Immature natural killer cell (primary cell): Measurements from ENCODE around the gene NR6A1. TPM values are rescaled to one million over a fixed set of nuclear protein-coding genes. Genes with fewer than 3 reads are reported as not detected.

Experiments used
- DNase-seq, 3 donors: peaks; one replicate each; pipeline ENCODE4 v3.0.0; 2022; ENCODE audit warnings: mixed read lengths in 1 of 3
- H3K27ac Mint-ChIP-seq, 6 donors: one replicate each; pipeline ENCODE4 v1.8.0; 2020; ENCODE audit warnings: mixed read lengths in 6 of 6, mild to moderate bottlenecking in 5 of 6, inconsistent platforms in 4 of 6, moderate library complexity in 3 of 6
- H3K27me3 Mint-ChIP-seq, 3 donors: one replicate each; pipeline ENCODE4 v1.8.0; 2020 to 2021; ENCODE audit warnings: low read depth in 3 of 3, mild to moderate bottlenecking in 3 of 3, mixed read lengths in 3 of 3, moderate library complexity in 3 of 3, inconsistent platforms in 1 of 3
- H3K36me3 Mint-ChIP-seq, 3 donors: one replicate each; pipeline ENCODE4 v1.8.0; 2020; ENCODE audit warnings: mixed read lengths in 3 of 3, inconsistent platforms in 2 of 3, mild to moderate bottlenecking in 2 of 3
- H3K4me1 Mint-ChIP-seq, 2 donors: one replicate each; pipeline ENCODE4 v1.8.0; 2020; ENCODE audit warnings: inconsistent platforms in 2 of 2, mild to moderate bottlenecking in 2 of 2, mixed read lengths in 2 of 2, moderate library complexity in 1 of 2
- H3K4me3 Mint-ChIP-seq, 5 donors: one replicate each; pipeline ENCODE4 v1.8.0; 2020; ENCODE audit warnings: mild to moderate bottlenecking in 5 of 5, mixed read lengths in 5 of 5, inconsistent platforms in 3 of 5, moderate library complexity in 3 of 5
- H3K9me3 Mint-ChIP-seq, 6 donors: one replicate each; pipeline ENCODE4 v1.8.0; 2020; ENCODE audit warnings: mild to moderate bottlenecking in 6 of 6, mixed read lengths in 6 of 6, inconsistent platforms in 4 of 6, moderate library complexity in 3 of 6
- polyA plus RNA-seq, 3 donors: library from polyadenylated mRNA; unstranded; fragments of 300-500 nt; fragmentation: Illumina TruSeq; gene quantifications; one replicate each; pipeline ENCODE4 v1.2.3, GENCODE V29; 2021

NR6A1 gene
- polyA plus RNA-seq, 3 donors from 2014 or later: not detected

- no peaks in the 10 kb centered on the region for H3K36me3 Mint-ChIP-seq
- H3K27me3 Mint-ChIP-seq: peaks cover 5 to 11% (median 5%) of the 10 kb centered on the region in 3 donors
- H3K4me3 Mint-ChIP-seq: no peak overlapping the region
- no peak for DNase-seq
- no peaks in the 10 kb centered on the region for H3K4me1 Mint-ChIP-seq
- H3K9me3 Mint-ChIP-seq: no peaks in the 10 kb centered on the region
- no peak overlapping the region for H3K27ac Mint-ChIP-seq
These were observed 174.8 kb downstream of the NR6A1 start for GRCh38 chr9:124596172-124596839.

- peaks cover 3 to 11% (median 5%) of the 10 kb centered on the region in 3 donors for H3K27me3 Mint-ChIP-seq
- no peak for DNase-seq
- H3K9me3 Mint-ChIP-seq: no peaks in the 10 kb centered on the region
- no peaks in the 10 kb centered on the region for H3K36me3 Mint-ChIP-seq
- no peak overlapping the region for H3K4me3 Mint-ChIP-seq
- no peak overlapping the region for H3K27ac Mint-ChIP-seq
- no peaks in the 10 kb centered on the region for H3K4me1 Mint-ChIP-seq
These were observed 175.4 kb downstream of the NR6A1 start for GRCh38 chr9:124595743-124596142.

- Mint-ChIP-seq H3K4me3 (no peak overlapping the region), H3K4me1 (no peaks in the 10 kb centered on the region), H3K36me3 (no peaks in the 10 kb centered on the region), H3K9me3 (no peaks in the 10 kb centered on the region), H3K27ac (no peak overlapping the region), H3K27me3 (peaks cover 0 to 7% (median 4%) of the 10 kb centered on the region in 3 donors)
- no peak for DNase-seq
These were observed 176.4 kb downstream of the NR6A1 start for GRCh38 chr9:124594673-124595072.

- no peak for DNase-seq
- no peak overlapping the region for H3K27ac Mint-ChIP-seq
- H3K4me3 Mint-ChIP-seq: no peak overlapping the region
- H3K36me3 Mint-ChIP-seq: no peaks in the 10 kb centered on the region
- H3K4me1 Mint-ChIP-seq: no peaks in the 10 kb centered on the region
- H3K9me3 Mint-ChIP-seq: no peaks in the 10 kb centered on the region
- H3K27me3 Mint-ChIP-seq: peaks cover 0 to 7% (median 4%) of the 10 kb centered on the region in 3 donors
These were observed 176.9 kb downstream of the NR6A1 start for GRCh38 chr9:124594225-124594624.

- Mint-ChIP-seq H3K27me3 (peaks cover 0 to 7% (median 4%) of the 10 kb centered on the region in 3 donors), H3K4me1 (no peaks in the 10 kb centered on the region), H3K27ac (no peak overlapping the region)
These were observed 177.5 kb downstream of the NR6A1 start for GRCh38 chr9:124593651-124594058.

GRCh38 chr9:124593200-124593599, 177.9 kb downstream of the NR6A1 start:
- DNase-seq: no peak
- Mint-ChIP-seq H3K9me3 (peaks cover 0 to 2% (median 0%) of the 10 kb centered on the region in 6 donors), H3K27ac (no peak overlapping the region), H3K36me3 (no peaks in the 10 kb centered on the region), H3K27me3 (peaks cover 0 to 7% (median 3%) of the 10 kb centered on the region in 3 donors), H3K4me3 (no peak overlapping the region), H3K4me1 (no peaks in the 10 kb centered on the region)

More at GRCh38 chr9:124593651-124594058, 177.5 kb downstream of the NR6A1 start:
- Mint-ChIP-seq H3K9me3 (no peaks in the 10 kb centered on the region), H3K36me3 (no peaks in the 10 kb centered on the region), H3K4me3 (no peak overlapping the region)
- no peak for DNase-seq

GRCh38 chr9:124590889-124591641, 180.0 kb downstream of the NR6A1 start:
- Mint-ChIP-seq H3K4me3 (no peak overlapping the region), H3K9me3 (peaks cover 0 to 2% (median 0%) of the 10 kb centered on the region in 6 donors), H3K27me3 (peaks cover 0 to 5% (median 3%) of the 10 kb centered on the region in 3 donors), H3K36me3 (no peaks in the 10 kb centered on the region), H3K27ac (no peak overlapping the region), H3K4me1 (no peaks in the 10 kb centered on the region)
- DNase-seq: no peak

GRCh38 chr9:124584631-124585030, 186.5 kb downstream of the NR6A1 start:
- H3K9me3 Mint-ChIP-seq: peaks cover 0 to 2% (median 0%) of the 10 kb centered on the region in 6 donors
- no peaks in the 10 kb centered on the region for H3K4me1 Mint-ChIP-seq
- H3K4me3 Mint-ChIP-seq: no peak overlapping the region
- peaks cover 1 to 4% (median 3%) of the 10 kb centered on the region in 3 donors for H3K27me3 Mint-ChIP-seq
- no peaks in the 10 kb centered on the region for H3K36me3 Mint-ChIP-seq
- no peak overlapping the region for H3K27ac Mint-ChIP-seq
- DNase-seq: no peak

GRCh38 chr9:124583134-124583533, 188.0 kb downstream of the NR6A1 start:
- Mint-ChIP-seq H3K36me3 (no peaks in the 10 kb centered on the region), H3K4me3 (no peak overlapping the region), H3K27ac (no peak overlapping the region), H3K4me1 (no peaks in the 10 kb centered on the region), H3K9me3 (no peaks in the 10 kb centered on the region), H3K27me3 (peaks cover 1 to 4% (median 4%) of the 10 kb centered on the region in 3 donors)
- no peak for DNase-seq

- no peaks in the 10 kb centered on the region for H3K36me3 Mint-ChIP-seq
- H3K27me3 Mint-ChIP-seq: peaks cover 0 to 4% (median 1%) of the 10 kb centered on the region in 3 donors
- DNase-seq: no peak
- H3K9me3 Mint-ChIP-seq: no peaks in the 10 kb centered on the region
- no peak overlapping the region for H3K27ac Mint-ChIP-seq
- H3K4me3 Mint-ChIP-seq: no peak overlapping the region
- no peaks in the 10 kb centered on the region for H3K4me1 Mint-ChIP-seq
These were observed 190.9 kb downstream of the NR6A1 start for GRCh38 chr9:124580186-124580585.

- Mint-ChIP-seq H3K4me3 (no peak overlapping the region), H3K27me3 (peaks cover 1 to 5% (median 2%) of the 10 kb centered on the region in 3 donors), H3K27ac (no peak overlapping the region), H3K9me3 (no peaks in the 10 kb centered on the region), H3K4me1 (no peaks in the 10 kb centered on the region), H3K36me3 (no peaks in the 10 kb centered on the region)
- no peak for DNase-seq
These were observed 194.4 kb downstream of the NR6A1 start for GRCh38 chr9:124576751-124577150.

- H3K27ac Mint-ChIP-seq: no peak overlapping the region
- H3K4me3 Mint-ChIP-seq: no peak overlapping the region
- H3K4me1 Mint-ChIP-seq: no peaks in the 10 kb centered on the region
- peaks cover 2 to 4% (median 3%) of the 10 kb centered on the region in 3 donors for H3K27me3 Mint-ChIP-seq
- no peaks in the 10 kb centered on the region for H3K36me3 Mint-ChIP-seq
- no peaks in the 10 kb centered on the region for H3K9me3 Mint-ChIP-seq
- DNase-seq: no peak
These were observed 196.4 kb downstream of the NR6A1 start for GRCh38 chr9:124574534-124575375.

GRCh38 chr9:124570942-124571666, 200.0 kb downstream of the NR6A1 start:
- Mint-ChIP-seq H3K9me3 (no peaks in the 10 kb centered on the region), H3K27me3 (peaks cover 2 to 6% (median 3%) of the 10 kb centered on the region in 3 donors), H3K36me3 (no peaks in the 10 kb centered on the region), H3K4me1 (no peaks in the 10 kb centered on the region), H3K27ac (no peak overlapping the region), H3K4me3 (no peak overlapping the region)
- DNase-seq: no peak
